Mucosa of stomach (tissue), 1 donor: ENCODE data around the gene CGNL1.

ENCODE experiments used
- H3K27me3 ChIP-seq: one replicate; pipeline ENCODE4 v1.7.0; 2013; ENCODE audit warnings: mild to moderate bottlenecking, low read length; ENCODE audit not compliant: control insufficient read depth, insufficient read depth
- H3K36me3 ChIP-seq: one replicate; pipeline ENCODE4 v1.7.0; 2013; ENCODE audit warnings: low read length; ENCODE audit not compliant: control insufficient read depth, insufficient read depth
- H3K4me1 ChIP-seq: one replicate; pipeline ENCODE4 v1.7.0; 2013; ENCODE audit warnings: mild to moderate bottlenecking, low read length; ENCODE audit not compliant: control insufficient read depth, insufficient read depth
- H3K4me3 ChIP-seq: one replicate; pipeline ENCODE4 v1.7.0; 2013; ENCODE audit warnings: low read length
- H3K9ac ChIP-seq: one replicate; pipeline ENCODE4 v1.7.0; 2013; ENCODE audit warnings: mild to moderate bottlenecking, low read length, moderate library complexity
- H3K9me3 ChIP-seq: one replicate; pipeline ENCODE4 v1.7.0; 2013; ENCODE audit warnings: mild to moderate bottlenecking, low read length, moderate library complexity; ENCODE audit not compliant: control insufficient read depth
- donor health status: Pancreatic carcinoma.

Gene CGNL1

GRCh38 chr15:57595011-57595866 lies 218.9 kb downstream of the CGNL1 start:
- Histone ChIP-seq H3K9me3 (no peaks in the 10 kb centered on the region), H3K9ac (no peak overlapping the region), H3K27me3 (no peaks in the 10 kb centered on the region), H3K4me1 (peaks cover 55% of the 10 kb centered on the region), H3K4me3 (no peak overlapping the region), H3K36me3 (no peaks in the 10 kb centered on the region)

- H3K9me3 ChIP-seq, result no peaks in the 10 kb centered on the region
- H3K4me1 ChIP-seq, result peaks cover 44% of the 10 kb centered on the region
- no peak overlapping the region for H3K9ac ChIP-seq
- H3K36me3 ChIP-seq, result no peaks in the 10 kb centered on the region
- H3K27me3 ChIP-seq, result no peaks in the 10 kb centered on the region
- no peak overlapping the region for H3K4me3 ChIP-seq
These were observed 220.1 kb downstream of the CGNL1 start for GRCh38 chr15:57596301-57596855.

GRCh38 chr15:57596978-57597377 lies 220.7 kb downstream of the CGNL1 start:
- Histone ChIP-seq H3K36me3 (no peaks in the 10 kb centered on the region), H3K27me3 (no peaks in the 10 kb centered on the region), H3K9me3 (no peaks in the 10 kb centered on the region), H3K9ac (no peak overlapping the region), H3K4me1 (peaks cover 42% of the 10 kb centered on the region), H3K4me3 (no peak overlapping the region)

GRCh38 chr15:57597431-57597830 lies 221.1 kb downstream of the CGNL1 start:
- H3K4me3 ChIP-seq, result no peak overlapping the region
- H3K9ac ChIP-seq, result peak overlapping the region; percentile 1
- H3K4me1 ChIP-seq, result peaks cover 42% of the 10 kb centered on the region
- no peaks in the 10 kb centered on the region for H3K36me3 ChIP-seq
- H3K27me3 ChIP-seq, result no peaks in the 10 kb centered on the region
- H3K9me3 ChIP-seq, result no peaks in the 10 kb centered on the region

- Histone ChIP-seq H3K36me3 (no peaks in the 10 kb centered on the region), H3K4me3 (no peak overlapping the region), H3K27me3 (no peaks in the 10 kb centered on the region), H3K9ac (no peak overlapping the region), H3K4me1 (peaks cover 39% of the 10 kb centered on the region), H3K9me3 (no peaks in the 10 kb centered on the region)
These were observed 222.0 kb downstream of the CGNL1 start for GRCh38 chr15:57598346-57598745.

- H3K4me1 ChIP-seq, result peaks cover 45% of the 10 kb centered on the region
These were observed 223.0 kb downstream of the CGNL1 start for GRCh38 chr15:57599296-57599810.

GRCh38 chr15:57600197-57600596 lies 223.9 kb downstream of the CGNL1 start:
- Histone ChIP-seq H3K4me3 (no peak overlapping the region), H3K4me1 (peaks cover 47% of the 10 kb centered on the region), H3K9ac (no peak overlapping the region)

More at GRCh38 chr15:57599296-57599810, 223.0 kb downstream of the CGNL1 start:
- H3K9me3 ChIP-seq, result no peaks in the 10 kb centered on the region
- H3K9ac ChIP-seq, result no peak overlapping the region
- H3K27me3 ChIP-seq, result no peaks in the 10 kb centered on the region
- no peaks in the 10 kb centered on the region for H3K36me3 ChIP-seq
- no peak overlapping the region for H3K4me3 ChIP-seq

More at GRCh38 chr15:57600197-57600596, 223.9 kb downstream of the CGNL1 start:
- Histone ChIP-seq H3K36me3 (no peaks in the 10 kb centered on the region), H3K9me3 (no peaks in the 10 kb centered on the region), H3K27me3 (no peaks in the 10 kb centered on the region)
